H1 (cell line): ENCODE results near the gene TMEM140. TPM values are rescaled to one million over a fixed set of nuclear protein-coding genes. Genes with fewer than 3 reads are reported as not detected.

Source experiments
- CTCF ChIA-PET: fragments of 300-600 bp; sonication (Branson Sonifier 250); formaldehyde crosslinking; loops from one replicate; lab custom pipeline; 2021; ENCODE audit not compliant: partially characterized antibody; lab: Charles Lee
- POLR2A ChIA-PET: fragments of 300-600 bp; sonication (Branson Sonifier 250); formaldehyde crosslinking; loops from one replicate; lab custom pipeline; 2021; ENCODE audit warnings: inconsistent platforms; ENCODE audit not compliant: partially characterized antibody; lab: Charles Lee
- DNase-seq, 2 experiments: peaks; one replicate each; pipeline versions ENCODE4 v3.0.0 to v3.0.0-alpha.2; 2010 to 2022; ENCODE audit warnings: low spot score in 2 of 2, low read depth in 1 of 2, mixed read lengths in 1 of 2
- FAIRE-seq: peaks from 2 replicates; lab custom pipeline; 2011; peaks lifted over from hg19 to GRCh38; lab: Jason Lieb, UNC
- H2AFZ ChIP-seq: 2 replicates; pipeline ENCODE4 v1.8.1; 2012; ENCODE audit warnings: low read length, inconsistent platforms
- H2AK5ac ChIP-seq: 2 replicates; pipeline ENCODE4 v1.6.1; 2013; ENCODE audit warnings: low read depth, low read length
- H2BK120ac ChIP-seq: replicated peaks from 2 replicates; pipeline ENCODE3; 2013; ENCODE audit warnings: low read depth, low read length, inconsistent platforms
- H2BK12ac ChIP-seq: 2 replicates; pipeline ENCODE4 v1.6.1; 2013; ENCODE audit warnings: low read depth, low read length
- H2BK15ac ChIP-seq: 2 replicates; pipeline ENCODE4 v1.6.1; 2013; ENCODE audit warnings: low read length
- H2BK20ac ChIP-seq: 2 replicates; pipeline ENCODE4 v1.6.1; 2013; ENCODE audit warnings: low read length
- H2BK5ac ChIP-seq: 2 replicates; pipeline ENCODE4 v1.6.1; 2013; ENCODE audit warnings: low read depth, low read length
- H3K14ac ChIP-seq: 2 replicates; pipeline ENCODE4 v1.6.1; 2013; ENCODE audit warnings: inconsistent platforms; ENCODE audit not compliant: insufficient read length
- H3K18ac ChIP-seq: 2 replicates; pipeline ENCODE4 v1.6.1; 2013; ENCODE audit warnings: low read length; ENCODE audit errors: extremely low read depth
- H3K23ac ChIP-seq: 2 replicates; pipeline ENCODE4 v1.6.1; 2013; ENCODE audit warnings: inconsistent platforms; ENCODE audit not compliant: insufficient read length
- H3K23me2 ChIP-seq: 2 replicates; pipeline ENCODE4 v1.6.1; 2013; ENCODE audit warnings: low read depth, low read length
- H3K27ac ChIP-seq: 2 replicates; pipeline ENCODE4 v1.6.1; 2011; ENCODE audit warnings: low read depth, low read length, inconsistent platforms
- H3K27me3 ChIP-seq, 4 experiments: replicated peaks in 1 of 4; 1 replicate in 1 of 4; 2 replicates in 3 of 4; pipeline versions ENCODE4 v1.6.1 to v1.8.1; 2011 to 2013; ENCODE audit warnings: low read length in 3 of 4, mild to moderate bottlenecking in 3 of 4, inconsistent platforms in 2 of 4, mixed read lengths in 2 of 4, moderate library complexity in 1 of 4; ENCODE audit not compliant: control insufficient read depth in 3 of 4, insufficient read depth in 3 of 4; ENCODE audit errors: extremely low read depth in 1 of 4
- H3K36me3 ChIP-seq, 4 experiments: 2 replicates each; pipeline versions ENCODE4 v1.6.1 to v1.8.1; 2011 to 2013; ENCODE audit warnings: mild to moderate bottlenecking in 4 of 4, low read length in 3 of 4, moderate library complexity in 2 of 4, control low read depth in 1 of 4, inconsistent platforms in 1 of 4; ENCODE audit not compliant: insufficient read depth in 4 of 4, control insufficient read depth in 2 of 4
- H3K4ac ChIP-seq: replicated peaks from 2 replicates; pipeline ENCODE3; 2013; ENCODE audit warnings: low read length, low read depth, mixed read lengths, inconsistent platforms; ENCODE audit not compliant: insufficient read length
- H3K4me1 ChIP-seq, 4 experiments: replicated peaks in 1 of 4; 1 replicate in 1 of 4; 2 replicates in 3 of 4; pipeline versions ENCODE4 v1.6.1 to v1.8.1; 2011 to 2013; ENCODE audit warnings: low read length in 3 of 4, inconsistent platforms in 2 of 4, mixed read lengths in 1 of 4; ENCODE audit not compliant: insufficient read depth in 4 of 4, control insufficient read depth in 3 of 4
- H3K4me2 ChIP-seq, 2 experiments: 2 replicates each; pipeline versions ENCODE4 v1.6.1 to v1.8.1; 2011 to 2013; ENCODE audit warnings: low read depth in 2 of 2, low read length in 2 of 2, control low read depth in 1 of 2, inconsistent platforms in 1 of 2, mild to moderate bottlenecking in 1 of 2; ENCODE audit not compliant: insufficient read depth in 1 of 2
- H3K4me3 ChIP-seq, 4 experiments: fragments of 200-600, 300-600 bp in 1 of 4; sonication (generic), shearing (Covaris generic), sonication (Bioruptor Twin) in 1 of 4; 2 replicates each; pipeline versions ENCODE4 v1.5.1 to v1.8.1; 2011 to 2016; ENCODE audit warnings: low read length in 4 of 4, low read depth in 3 of 4, control low read depth in 2 of 4, inconsistent platforms in 2 of 4, mild to moderate bottlenecking in 2 of 4, mixed read lengths in 1 of 4, moderate library complexity in 1 of 4; ENCODE audit not compliant: insufficient read depth in 2 of 4; ENCODE audit errors: extremely low read depth in 1 of 4
- H3K56ac ChIP-seq: replicated peaks from 2 replicates; pipeline ENCODE3; 2013; ENCODE audit warnings: low read depth, mild to moderate bottlenecking, mixed read lengths, low read length, inconsistent platforms; ENCODE audit not compliant: insufficient read length
- H3K79me1 ChIP-seq: 2 replicates; pipeline ENCODE4 v1.6.1; 2013; ENCODE audit warnings: low read depth, low read length, control low read depth
- H3K79me2 ChIP-seq, 2 experiments: 2 replicates each; pipeline versions ENCODE4 v1.6.1 to v1.8.1; 2012 to 2013; ENCODE audit warnings: low read length in 2 of 2, mild to moderate bottlenecking in 2 of 2, inconsistent platforms in 1 of 2; ENCODE audit not compliant: insufficient read depth in 2 of 2, control insufficient read depth in 1 of 2
- H3K9ac ChIP-seq, 4 experiments: replicated peaks in 1 of 4; 1 replicate in 1 of 4; 2 replicates in 3 of 4; pipeline versions ENCODE4 v1.6.1 to v1.8.1; 2011 to 2013; ENCODE audit warnings: low read depth in 3 of 4, low read length in 3 of 4, control low read depth in 2 of 4, mild to moderate bottlenecking in 2 of 4, moderate library complexity in 2 of 4, inconsistent platforms in 1 of 4; ENCODE audit errors: extremely low read depth in 1 of 4
- H3K9me3 ChIP-seq, 2 experiments: 2 replicates each; pipeline versions ENCODE4 v1.6.1 to v1.8.1; 2012 to 2013; ENCODE audit warnings: mild to moderate bottlenecking in 2 of 2, moderate library complexity in 2 of 2, control low read depth in 1 of 2, inconsistent platforms in 1 of 2, low read depth in 1 of 2, low read length in 1 of 2, mixed read lengths in 1 of 2; ENCODE audit not compliant: insufficient read depth in 2 of 2
- H4K20me1 ChIP-seq, 2 experiments: replicated peaks in 1 of 2; 2 replicates each; pipeline versions ENCODE3 to v1.8.1; 2011 to 2013; ENCODE audit warnings: inconsistent platforms in 2 of 2, low read length in 2 of 2, mild to moderate bottlenecking in 1 of 2; ENCODE audit not compliant: insufficient read depth in 2 of 2, control insufficient read depth in 1 of 2
- H4K5ac ChIP-seq: 2 replicates; pipeline ENCODE4 v1.6.1; 2013; ENCODE audit warnings: low read length, low read depth, mixed read lengths, inconsistent platforms; ENCODE audit not compliant: insufficient read length
- H4K8ac ChIP-seq: 2 replicates; pipeline ENCODE4 v1.8.0; 2013; ENCODE audit warnings: mild to moderate bottlenecking, moderate library complexity, low read length, inconsistent platforms; ENCODE audit not compliant: insufficient read depth; ENCODE audit errors: extremely low read depth
- H4K91ac ChIP-seq: replicated peaks from 2 replicates; pipeline ENCODE3; 2013; ENCODE audit warnings: low read length, mixed read lengths, inconsistent platforms; ENCODE audit not compliant: insufficient read length
- EGR1 ChIP-seq: IDR thresholded peaks from 2 replicates; pipeline ENCODE4 v1.6.1; 2011; ENCODE audit warnings: low read depth, low read length, borderline replicate concordance
- HDAC2 ChIP-seq, 2 experiments: fragments of 300-600 bp in 1 of 2; sonication (generic) in 1 of 2; IDR thresholded peaks; 2 replicates each; pipeline ENCODE4 v1.6.1; 2011 to 2012; ENCODE audit warnings: low read depth in 2 of 2, low read length in 2 of 2, mild to moderate bottlenecking in 2 of 2, moderate library complexity in 2 of 2, borderline replicate concordance in 1 of 2, inconsistent platforms in 1 of 2
- KDM5A ChIP-seq: fragments of 200-600 bp; IDR thresholded peaks from 2 replicates; pipeline ENCODE4 v1.7.1; 2012; ENCODE audit warnings: mild to moderate bottlenecking, low read length, inconsistent platforms, mixed read lengths
- NRF1 ChIP-seq: IDR thresholded peaks from 2 replicates; pipeline ENCODE4 v1.6.1; 2011; ENCODE audit warnings: mild to moderate bottlenecking, low read depth, low read length, improper control_type of control experiment
- WGBS, 2 experiments: shearing (Covaris generic) in 1 of 2; methylation state at CpG; one replicate each; pipeline versions ENCODE4 v1.1.6 to v1.1.7; 2013 to 2015; ENCODE audit warnings: low lambda C conversion rate in 2 of 2, mixed read lengths in 2 of 2, inconsistent platforms in 1 of 2, low coverage in 1 of 2, missing lambda C conversion rate in 1 of 2; ENCODE audit not compliant: insufficient replicate concordance in 2 of 2, insufficient coverage in 1 of 2, insufficient read length in 1 of 2; ENCODE audit errors: extremely low coverage in 1 of 2, missing lambda C conversion rate in 1 of 2; 5-methylcytosine and 5-hydroxymethylcytosine counted together
- polyA plus RNA-seq, 7 experiments: library from polyadenylated mRNA; depleted of rRNA in 3 of 7; stranded (reverse) in 5 of 7; unstranded in 2 of 7; fragments of >200 nt in 5 of 7; fragments of 200-250 nt in 2 of 7; gene quantifications; 1 replicate in 5 of 7; 2 replicates in 1 of 7; 4 replicates in 1 of 7; pipeline versions ENCODE4 v1.2.1 to v1.2.3, GENCODE V29; 2011 to 2013; ENCODE audit warnings: missing spikeins in 2 of 7, mixed read lengths in 2 of 7
- total RNA-seq: library from RNA; stranded (reverse); fragmentation: NEBNext Ultra II Directional; extraction: Animal tissue kit (Norgen Biotek cat#: 25700); gene quantifications from 2 replicates; pipeline ENCODE4 v1.2.1, GENCODE V29; 2021

The TMEM140 gene
- total and polyA plus RNA-seq, 2 of the 8 experiments (the other 6 are each of a cell fraction or from before 2014, with no cell fraction given) = not detected

DNA sequence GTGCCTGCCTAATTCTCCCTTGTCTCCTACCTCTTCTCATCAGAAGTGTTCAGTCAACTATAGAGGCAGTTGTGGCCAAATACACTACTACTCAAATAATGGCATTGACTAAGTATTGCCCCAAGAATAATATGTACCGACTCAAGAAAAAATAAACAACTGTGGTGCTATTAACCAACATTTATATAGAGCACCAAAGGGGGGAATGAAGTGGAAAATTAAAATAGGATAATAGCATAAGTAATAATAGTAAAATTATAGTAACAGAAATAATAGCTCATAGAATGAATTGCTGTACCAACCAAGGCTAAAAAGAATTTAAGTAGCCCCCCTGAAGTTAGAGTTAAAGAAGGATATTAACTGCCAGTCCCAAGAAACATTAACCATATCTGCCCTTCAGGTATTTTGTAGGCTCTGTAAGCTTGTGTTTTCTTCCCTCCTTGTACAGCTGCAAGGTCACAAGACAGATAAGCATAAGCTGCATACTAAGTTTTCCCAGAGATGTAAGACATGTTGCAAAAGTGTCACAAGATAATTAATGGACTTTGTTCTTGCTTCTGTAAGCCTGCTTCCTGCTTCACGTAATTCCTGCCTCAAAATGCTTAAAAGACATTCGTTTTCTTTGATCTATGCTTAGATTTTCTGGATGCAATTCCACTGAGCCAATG, 33.5 kb downstream of the TMEM140 start:
- H2BK12ac ChIP-seq = no peak overlapping the region
- no peak overlapping the region for H4K8ac ChIP-seq
- no peak overlapping the region for H3K23ac ChIP-seq
- no peak overlapping the region for H4K5ac ChIP-seq
- no peak overlapping the region for H3K18ac ChIP-seq
- no peak overlapping the region for H3K14ac ChIP-seq
- DNase-seq (no peak), FAIRE-seq (no peak)
- no peak overlapping the region for H2AFZ ChIP-seq
- 89% methylated on average over 3 of the region's 3 CpGs; no CpG with 5 or more reads in 1 of the 2 experiments for WGBS, 2 experiments
- H2BK20ac ChIP-seq = no peak overlapping the region
- no peak overlapping the region for H3K56ac ChIP-seq
- ChIA-PET POLR2A (interaction anchor here (0.5 to 4.3 kb wide), 3 partner anchors 10 to 47 kb away, joined by 3 to 20 read pairs (median 7); partner anchors contain the start of gene CYREN), CTCF (interaction anchor here (0.5 to 2.1 kb wide), 3 partner anchors 11 to 180 kb away, joined by 3 to 5 read pairs (median 3); partner anchors contain the start of gene CYREN)
- H2BK120ac ChIP-seq = no peak overlapping the region
- no peak overlapping the region for H2BK15ac ChIP-seq
- H3K79me2 ChIP-seq = no peaks in the 10 kb centered on the region
- no peak overlapping the region for H3K4me3 ChIP-seq
- no peak overlapping the region for H3K4me2 ChIP-seq
- H3K36me3 ChIP-seq = peaks cover 0 to 13% (median 1%) of the 10 kb centered on the region in 4 experiments; a peak in 4 of 8 replicates
- H3K4ac ChIP-seq = no peak overlapping the region
- H3K79me1 ChIP-seq = no peaks in the 10 kb centered on the region
- no peak overlapping the region for H3K27ac ChIP-seq
- no peak overlapping the region for H2AK5ac ChIP-seq
- H4K20me1 ChIP-seq = no peaks in the 10 kb centered on the region
- H3K4me1 ChIP-seq = peaks cover 0 to 3% (median 2%) of the 10 kb centered on the region in 4 experiments; a peak in 3 of 7 replicates
- no peaks in the 10 kb centered on the region for H3K23me2 ChIP-seq
- no peaks in the 10 kb centered on the region for H3K27me3 ChIP-seq
- no peak overlapping the region for H2BK5ac ChIP-seq
- peaks cover 22 to 35% of the 10 kb centered on the region in 2 experiments for H3K9me3 ChIP-seq
- H3K9ac ChIP-seq = no peak overlapping the region
- H4K91ac ChIP-seq = no peak overlapping the region
- TF ChIP-seq HDAC2 (IDR thresholded peaks at IDR 0.05; ENCODE audit: borderline replicate concordance in 1 of 2, low read depth in 2 of 2, low read length in 2 of 2) (no peak), NRF1 (no peak), EGR1 (no peak), KDM5A (no peak)
